Measurements from ENCODE around the gene SLC1A7.

SLC1A7 gene

DNA sequence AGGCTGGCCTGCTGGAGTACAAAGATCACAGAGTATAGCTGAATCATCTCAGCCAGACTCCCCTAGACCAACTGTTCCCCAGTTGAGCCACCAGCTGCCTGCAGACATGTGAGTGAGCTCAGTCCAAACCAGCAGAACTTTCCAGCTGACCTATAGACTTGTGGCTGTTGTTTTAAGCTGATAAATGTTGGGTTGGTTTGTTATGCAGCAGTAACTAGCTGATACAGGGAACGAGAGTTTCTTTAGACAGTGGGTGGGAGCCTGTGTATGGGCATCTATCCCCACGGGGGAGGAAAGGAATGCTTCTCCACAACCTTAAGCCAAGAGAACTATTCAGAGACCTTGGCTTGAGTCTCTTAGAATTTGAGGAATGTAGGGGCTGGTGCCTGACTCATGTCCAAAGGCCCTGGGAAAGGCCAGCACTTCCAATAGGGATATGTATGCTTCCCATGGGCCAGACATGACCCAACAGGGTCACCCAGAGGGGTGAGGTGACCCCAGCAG, 30.1 kb downstream of the SLC1A7 start:
- intact Hi-C loops (cut with micrococcal nuclease): no loop called here
- H3K27ac Mint-ChIP-seq: no peak overlapping the region
- peaks cover 12% of the 10 kb centered on the region for H3K27me3 Mint-ChIP-seq

GRCh38 chr1:53111693-53112092, 30.7 kb downstream of the SLC1A7 start:
- peaks cover 21% of the 10 kb centered on the region for H3K4me1 Mint-ChIP-seq (ENCODE audit: low read depth)
- H3K27me3 Mint-ChIP-seq: peaks cover 12% of the 10 kb centered on the region
- H3K9me3 Mint-ChIP-seq: no peaks in the 10 kb centered on the region
- intact Hi-C loops (cut with micrococcal nuclease): no loop called here
- H3K27ac Mint-ChIP-seq: peak overlapping the region; percentile 42
- H3K36me3 Mint-ChIP-seq (ENCODE audit: low read depth): no peaks in the 10 kb centered on the region
- no peak overlapping the region for H3K4me3 Mint-ChIP-seq

More for the DNA sequence above, 30.1 kb downstream of the SLC1A7 start:
- no peaks in the 10 kb centered on the region for H3K36me3 Mint-ChIP-seq (ENCODE audit: low read depth)
- peaks cover 21% of the 10 kb centered on the region for H3K4me1 Mint-ChIP-seq (ENCODE audit: low read depth)
- no peak overlapping the region for H3K4me3 Mint-ChIP-seq
- H3K9me3 Mint-ChIP-seq: no peaks in the 10 kb centered on the region

- no peaks in the 10 kb centered on the region for H3K36me3 Mint-ChIP-seq (ENCODE audit: low read depth)
- peaks cover 12% of the 10 kb centered on the region for H3K27me3 Mint-ChIP-seq
- H3K9me3 Mint-ChIP-seq: no peaks in the 10 kb centered on the region
Observed at GRCh38 chr1:53111073-53111556, 31.3 kb downstream of the SLC1A7 start.

DNA sequence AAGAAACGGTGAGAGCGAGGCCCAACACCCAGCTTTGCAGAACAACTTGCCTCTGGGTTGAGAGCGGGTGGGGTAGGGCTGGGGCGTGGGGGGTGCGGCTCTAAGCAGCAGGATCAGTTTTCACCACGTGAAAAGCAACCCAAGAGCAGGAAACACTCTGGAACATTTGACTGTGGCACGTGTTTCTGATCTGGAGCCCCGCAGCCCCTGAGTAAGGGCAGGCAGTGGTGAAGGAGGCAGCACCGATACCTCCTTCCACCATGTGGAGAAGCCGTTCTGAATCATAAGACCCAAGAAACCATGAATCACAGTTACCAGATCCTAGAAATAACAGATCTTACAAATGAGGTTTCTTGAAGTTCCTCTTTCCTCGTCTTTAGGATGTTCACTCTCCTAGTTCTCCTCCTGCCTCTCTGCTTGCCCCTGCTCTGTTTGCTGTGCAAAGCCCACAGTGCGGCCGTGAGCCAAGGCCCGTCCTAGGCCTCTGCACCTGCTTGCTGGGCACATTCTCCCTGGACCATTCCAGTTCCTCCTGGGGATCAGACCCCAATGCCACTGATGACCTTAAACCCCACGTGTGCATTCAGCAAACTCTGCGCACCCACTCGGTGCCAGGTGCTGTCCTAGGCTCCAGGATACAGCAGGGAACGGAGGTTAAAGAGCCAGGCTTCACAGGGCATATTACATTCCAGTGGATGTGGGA, 31.9 kb downstream of the SLC1A7 start:
- Mint-ChIP-seq H3K27me3 (peaks cover 12% of the 10 kb centered on the region), H3K36me3 (ENCODE audit: low read depth) (no peaks in the 10 kb centered on the region), H3K27ac (peak overlapping the region; percentile 42), H3K4me1 (ENCODE audit: low read depth) (peaks cover 21% of the 10 kb centered on the region), H3K9me3 (no peaks in the 10 kb centered on the region), H3K4me3 (no peak overlapping the region)
- intact Hi-C loops (cut with micrococcal nuclease): no loop called here

More at GRCh38 chr1:53111073-53111556, 31.3 kb downstream of the SLC1A7 start:
- Mint-ChIP-seq H3K4me3 (no peak overlapping the region), H3K4me1 (ENCODE audit: low read depth) (peaks cover 21% of the 10 kb centered on the region), H3K27ac (peak overlapping the region; percentile 42)
- intact Hi-C loops (cut with micrococcal nuclease): no loop called here

- no peak overlapping the region for H3K27ac Mint-ChIP-seq
- H3K9me3 Mint-ChIP-seq: no peaks in the 10 kb centered on the region
Observed at GRCh38 chr1:53108646-53109580, 33.5 kb downstream of the SLC1A7 start.

DNA sequence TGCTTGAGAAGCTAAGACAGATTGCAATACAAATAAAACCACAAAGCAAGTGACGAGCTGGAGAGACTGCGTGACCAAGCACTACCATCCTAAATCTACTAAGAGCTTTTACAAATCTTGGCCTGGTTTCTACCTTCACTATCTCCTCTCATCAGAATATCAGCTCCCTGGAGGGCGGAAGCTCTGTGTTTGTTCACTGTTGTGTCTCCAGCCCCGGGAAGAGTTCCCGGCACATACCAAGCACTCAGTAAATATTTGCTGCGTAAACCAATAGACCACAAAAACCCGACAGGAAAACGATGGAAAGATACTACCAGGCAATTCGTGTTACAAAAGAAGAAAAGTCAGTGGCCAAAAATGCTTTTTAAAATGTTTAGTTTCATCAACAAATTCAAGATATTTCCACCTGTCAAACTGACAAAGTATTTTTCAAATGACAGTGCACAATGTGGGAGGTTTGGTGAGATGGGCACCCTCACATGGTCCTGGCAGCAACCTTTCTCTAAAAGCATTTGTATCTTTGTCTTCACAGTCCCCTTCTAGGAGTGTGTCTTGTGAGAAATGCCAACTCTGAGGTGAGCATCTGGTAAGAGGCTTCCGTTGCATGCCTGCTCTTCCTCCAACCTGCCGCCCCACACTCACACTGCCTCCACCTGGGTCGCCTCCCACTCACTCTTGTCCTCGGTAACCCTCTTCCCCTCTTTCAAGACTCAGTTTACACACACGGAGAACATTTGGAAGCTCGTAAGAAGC, 34.7 kb downstream of the SLC1A7 start:
- Mint-ChIP-seq H3K9me3 (no peaks in the 10 kb centered on the region), H3K27ac (no peak overlapping the region), H3K27me3 (peaks cover 10% of the 10 kb centered on the region), H3K4me3 (no peak overlapping the region), H3K4me1 (ENCODE audit: low read depth) (peaks cover 21% of the 10 kb centered on the region), H3K36me3 (ENCODE audit: low read depth) (no peaks in the 10 kb centered on the region)
- intact Hi-C loops (cut with micrococcal nuclease): no loop called here

More at GRCh38 chr1:53108646-53109580, 33.5 kb downstream of the SLC1A7 start:
- peaks cover 12% of the 10 kb centered on the region for H3K27me3 Mint-ChIP-seq
- no peaks in the 10 kb centered on the region for H3K36me3 Mint-ChIP-seq (ENCODE audit: low read depth)
- no peak overlapping the region for H3K4me3 Mint-ChIP-seq
- peaks cover 21% of the 10 kb centered on the region for H3K4me1 Mint-ChIP-seq (ENCODE audit: low read depth)
- intact Hi-C loops (cut with micrococcal nuclease): no loop called here

DNA sequence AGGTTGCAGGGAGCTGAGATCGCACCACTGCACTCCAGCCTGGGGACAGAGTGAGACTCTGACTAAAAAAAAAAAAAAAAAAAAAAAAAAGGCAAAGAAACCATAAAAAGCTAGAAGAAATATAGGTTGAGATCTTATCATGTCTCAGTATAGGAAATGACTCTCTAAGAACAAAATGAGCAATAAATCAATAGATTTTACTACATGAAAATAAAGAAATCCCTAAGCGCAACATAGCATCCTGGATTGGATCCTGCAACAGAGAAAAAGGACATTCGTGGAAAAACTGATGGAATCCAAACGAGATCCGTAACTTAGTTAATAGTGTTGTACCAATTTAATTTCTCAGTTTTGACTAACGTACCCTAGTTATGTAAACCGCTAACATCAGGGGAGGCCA, 35.3 kb downstream of the SLC1A7 start:
- Mint-ChIP-seq H3K36me3 (ENCODE audit: low read depth) (no peaks in the 10 kb centered on the region), H3K27ac (no peak overlapping the region), H3K27me3 (peaks cover 10% of the 10 kb centered on the region), H3K4me3 (no peak overlapping the region), H3K4me1 (ENCODE audit: low read depth) (peaks cover 21% of the 10 kb centered on the region), H3K9me3 (no peaks in the 10 kb centered on the region)
- intact Hi-C loops (cut with micrococcal nuclease): no loop called here

DNA sequence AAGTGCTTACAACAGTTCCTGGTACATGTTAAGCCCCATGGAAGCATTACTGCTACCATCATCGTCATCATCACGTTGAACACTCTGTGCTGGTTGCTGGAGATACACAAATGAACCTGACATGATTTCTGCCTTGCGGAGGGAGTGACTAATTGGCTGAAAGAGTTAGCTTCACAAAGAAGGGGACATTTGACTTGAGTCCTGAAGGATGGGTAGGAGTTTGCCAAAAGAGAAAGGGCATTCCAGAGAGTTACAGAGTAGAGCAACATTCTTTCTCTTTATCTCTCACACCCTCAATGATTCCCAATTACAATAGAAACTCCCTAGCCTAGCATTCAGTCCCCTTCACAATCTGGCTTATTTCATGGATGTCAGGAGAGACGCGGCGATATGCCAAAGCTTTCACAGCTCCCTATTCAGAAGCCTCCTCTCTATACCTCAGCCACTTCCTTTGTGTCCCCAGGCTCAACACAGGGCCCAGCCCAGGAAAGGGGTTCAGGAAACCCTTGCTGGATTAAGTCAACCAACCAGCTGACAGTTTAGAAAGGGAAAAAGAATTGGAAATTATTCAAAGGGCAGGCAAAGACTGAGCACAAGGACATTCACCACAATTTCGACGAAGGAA, 38.0 kb downstream of the SLC1A7 start:
- Mint-ChIP-seq H3K36me3 (ENCODE audit: low read depth) (no peaks in the 10 kb centered on the region), H3K27ac (no peak overlapping the region), H3K9me3 (no peaks in the 10 kb centered on the region), H3K4me1 (ENCODE audit: low read depth) (peaks cover 2% of the 10 kb centered on the region), H3K27me3 (peaks cover 7% of the 10 kb centered on the region), H3K4me3 (no peak overlapping the region)
- intact Hi-C loops (cut with micrococcal nuclease): no loop called here

- H3K27me3 Mint-ChIP-seq: no peaks in the 10 kb centered on the region
- no peaks in the 10 kb centered on the region for H3K4me1 Mint-ChIP-seq (ENCODE audit: low read depth)
- no peak overlapping the region for H3K27ac Mint-ChIP-seq
- no peaks in the 10 kb centered on the region for H3K9me3 Mint-ChIP-seq
- H3K4me3 Mint-ChIP-seq: no peak overlapping the region
- no peaks in the 10 kb centered on the region for H3K36me3 Mint-ChIP-seq (ENCODE audit: low read depth)
- intact Hi-C loops (cut with micrococcal nuclease): no loop called here
Observed at GRCh38 chr1:53094533-53094919, 47.9 kb downstream of the SLC1A7 start.

DNA sequence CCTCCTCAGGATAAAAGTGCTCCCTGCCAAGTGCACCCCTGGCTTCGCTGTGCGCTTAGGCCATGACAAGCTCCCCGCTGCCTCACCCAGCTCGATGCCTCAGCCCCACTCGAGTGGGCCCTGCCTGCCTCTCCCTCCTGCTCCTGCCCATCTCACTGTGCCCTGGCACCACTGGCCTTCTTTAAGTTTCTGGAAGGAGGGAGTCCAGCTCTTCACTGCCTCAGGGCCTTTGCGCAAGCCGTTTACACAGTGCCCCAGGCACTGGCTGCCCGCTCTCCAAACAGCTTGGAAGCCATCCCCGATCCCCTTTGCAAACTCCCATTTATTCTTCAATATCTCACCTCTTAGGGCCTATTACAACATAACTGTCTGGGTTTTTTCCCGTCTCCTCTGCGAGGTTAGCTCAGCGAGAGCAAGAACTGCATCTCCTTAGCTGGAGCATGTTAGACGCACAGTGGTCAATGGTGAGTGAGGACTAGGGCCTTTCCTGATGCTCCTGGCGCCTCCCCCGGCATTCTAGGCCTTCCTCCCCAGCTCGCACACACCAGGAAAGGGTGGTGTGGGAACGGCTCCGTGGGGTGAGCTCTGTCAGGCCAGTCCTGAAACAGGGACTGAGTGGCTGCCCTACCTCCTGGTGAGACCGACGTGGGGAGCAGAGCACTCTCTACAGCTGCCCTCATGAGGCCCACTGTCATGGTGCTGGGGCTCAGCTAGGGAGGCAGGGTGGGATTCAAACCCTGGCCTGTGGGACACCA, 48.5 kb downstream of the SLC1A7 start:
- Mint-ChIP-seq H3K9me3 (no peaks in the 10 kb centered on the region), H3K4me1 (ENCODE audit: low read depth) (no peaks in the 10 kb centered on the region), H3K4me3 (no peak overlapping the region), H3K27me3 (no peaks in the 10 kb centered on the region), H3K36me3 (ENCODE audit: low read depth) (no peaks in the 10 kb centered on the region), H3K27ac (no peak overlapping the region)
- intact Hi-C loops (cut with micrococcal nuclease): no loop called here

DNA sequence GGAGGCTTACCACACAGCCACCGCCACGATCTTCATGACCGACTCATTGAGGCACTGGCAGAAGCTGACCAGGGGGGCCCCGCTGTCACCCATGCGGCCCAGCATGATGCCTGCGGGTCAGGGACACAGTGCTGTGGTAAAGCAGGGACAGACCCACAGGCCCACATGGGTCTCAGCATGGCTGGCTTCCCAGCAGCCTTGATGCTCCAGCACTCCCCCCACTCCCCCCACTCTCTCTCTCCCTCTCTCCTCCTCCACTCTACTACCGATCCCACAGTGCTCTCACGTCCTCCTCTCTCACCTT, 49.0 kb downstream of the SLC1A7 start:
- Mint-ChIP-seq H3K4me1 (ENCODE audit: low read depth) (no peaks in the 10 kb centered on the region), H3K27ac (no peak overlapping the region), H3K4me3 (no peak overlapping the region), H3K9me3 (no peaks in the 10 kb centered on the region), H3K36me3 (ENCODE audit: low read depth) (no peaks in the 10 kb centered on the region), H3K27me3 (no peaks in the 10 kb centered on the region)
- intact Hi-C loops (cut with micrococcal nuclease): no loop called here

DNA sequence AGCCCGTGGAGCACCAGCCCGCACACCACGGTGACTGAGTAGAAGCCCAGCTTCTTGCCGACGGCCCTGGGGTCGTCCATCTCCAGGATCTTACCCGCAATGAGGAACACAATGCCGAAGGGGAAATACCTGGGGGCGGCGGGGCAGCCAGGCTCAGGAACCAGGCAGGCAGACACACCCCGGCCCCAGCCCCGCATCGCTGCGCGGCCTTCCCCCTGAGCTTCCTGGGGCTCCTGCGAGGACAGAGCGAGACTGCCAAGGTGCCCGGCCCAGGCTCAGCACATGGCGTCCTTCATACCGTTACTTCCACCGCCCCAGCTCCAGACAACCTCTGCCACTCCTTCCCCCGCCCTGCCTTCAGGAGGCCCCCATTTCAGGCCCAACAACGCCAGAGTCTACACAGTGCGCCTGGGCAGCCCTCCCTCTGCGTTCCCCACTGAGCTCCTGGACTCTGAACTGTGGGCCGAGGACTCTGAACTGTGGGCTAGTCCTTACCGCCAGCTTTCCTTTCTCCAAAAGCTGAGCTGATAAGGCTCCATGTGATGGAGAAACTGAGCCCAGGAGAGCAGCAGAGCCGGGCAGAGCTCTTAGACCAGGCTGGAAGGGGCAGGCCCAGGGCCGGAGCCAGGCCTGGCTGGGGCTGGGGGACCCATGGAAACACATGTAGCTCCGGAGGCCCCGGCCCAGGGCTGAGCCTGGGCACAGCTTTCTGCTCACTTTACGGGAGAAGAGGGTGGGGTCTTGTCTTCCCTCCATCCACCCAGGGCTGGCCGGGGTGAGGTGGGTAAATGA, 49.6 kb downstream of the SLC1A7 start:
- Mint-ChIP-seq H3K27me3 (no peaks in the 10 kb centered on the region), H3K27ac (no peak overlapping the region), H3K36me3 (ENCODE audit: low read depth) (no peaks in the 10 kb centered on the region), H3K9me3 (no peaks in the 10 kb centered on the region), H3K4me3 (no peak overlapping the region), H3K4me1 (ENCODE audit: low read depth) (no peaks in the 10 kb centered on the region)
- intact Hi-C loops (cut with micrococcal nuclease): no loop called here

All from dendritic cell treated with granulocyte-macrophage colony-stimulating factor and Interleukin-4, amounts not matched to agents 40 ng/mL and 50 ng/mL, for 4 days (primary cell).